GM12801 (cell line): Measurements from ENCODE around the gene DPY19L1.

Experiments used
- TF ChIP-seq, protein P1 (sequence below): IDR thresholded peaks from one replicate; pipeline ENCODE4 v1.5.1; 2011; ENCODE audit warnings: control low read depth; ENCODE audit not compliant: insufficient read length; ENCODE audit errors: extremely low read depth

DPY19L1 gene

GRCh38 chr7:34904987-34905386 lies 132.3 kb downstream of the DPY19L1 start:
- TF ChIP-seq, protein P1, sequence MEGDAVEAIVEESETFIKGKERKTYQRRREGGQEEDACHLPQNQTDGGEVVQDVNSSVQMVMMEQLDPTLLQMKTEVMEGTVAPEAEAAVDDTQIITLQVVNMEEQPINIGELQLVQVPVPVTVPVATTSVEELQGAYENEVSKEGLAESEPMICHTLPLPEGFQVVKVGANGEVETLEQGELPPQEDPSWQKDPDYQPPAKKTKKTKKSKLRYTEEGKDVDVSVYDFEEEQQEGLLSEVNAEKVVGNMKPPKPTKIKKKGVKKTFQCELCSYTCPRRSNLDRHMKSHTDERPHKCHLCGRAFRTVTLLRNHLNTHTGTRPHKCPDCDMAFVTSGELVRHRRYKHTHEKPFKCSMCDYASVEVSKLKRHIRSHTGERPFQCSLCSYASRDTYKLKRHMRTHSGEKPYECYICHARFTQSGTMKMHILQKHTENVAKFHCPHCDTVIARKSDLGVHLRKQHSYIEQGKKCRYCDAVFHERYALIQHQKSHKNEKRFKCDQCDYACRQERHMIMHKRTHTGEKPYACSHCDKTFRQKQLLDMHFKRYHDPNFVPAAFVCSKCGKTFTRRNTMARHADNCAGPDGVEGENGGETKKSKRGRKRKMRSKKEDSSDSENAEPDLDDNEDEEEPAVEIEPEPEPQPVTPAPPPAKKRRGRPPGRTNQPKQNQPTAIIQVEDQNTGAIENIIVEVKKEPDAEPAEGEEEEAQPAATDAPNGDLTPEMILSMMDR: no peak

GRCh38 chr7:34902182-34902581 lies 135.1 kb downstream of the DPY19L1 start:
- TF ChIP-seq, protein P1: no peak

DNA sequence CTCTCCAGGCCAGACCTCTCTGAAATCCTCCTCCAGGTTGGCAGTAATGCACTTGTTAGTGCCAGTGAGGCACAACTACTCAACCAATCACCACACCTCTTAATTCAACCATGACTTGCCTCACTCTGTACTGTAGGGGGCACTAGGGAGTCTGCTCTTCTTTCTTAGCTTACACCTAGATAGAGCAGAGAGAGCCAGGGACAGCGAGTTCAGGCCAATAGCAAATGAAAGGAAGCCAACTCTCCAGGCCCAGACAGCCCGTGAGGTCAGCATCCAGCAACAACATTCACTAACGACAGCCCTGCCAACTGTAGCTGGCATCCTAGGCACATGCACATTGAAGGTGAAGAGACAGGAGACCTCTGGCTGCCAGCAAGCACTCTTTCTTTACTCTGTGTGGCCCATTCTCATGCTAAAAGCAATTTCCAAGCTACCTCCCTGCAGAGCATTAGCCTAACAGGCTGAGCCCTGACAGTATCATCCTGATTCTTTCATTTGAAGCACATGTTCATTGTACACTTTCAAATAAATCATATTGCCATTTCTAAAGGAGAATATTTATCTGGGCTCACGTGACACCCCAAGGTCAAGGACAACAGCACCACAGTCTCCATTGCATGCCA lies 136.3 kb downstream of the DPY19L1 start:
- TF ChIP-seq, protein P1: no peak

- TF ChIP-seq, protein P1: no peak
Measured at GRCh38 chr7:34895202-34895601, 142.1 kb downstream of the DPY19L1 start.

- TF ChIP-seq, protein P1: no peak
Measured at GRCh38 chr7:34889951-34890350, 147.3 kb downstream of the DPY19L1 start.

DNA sequence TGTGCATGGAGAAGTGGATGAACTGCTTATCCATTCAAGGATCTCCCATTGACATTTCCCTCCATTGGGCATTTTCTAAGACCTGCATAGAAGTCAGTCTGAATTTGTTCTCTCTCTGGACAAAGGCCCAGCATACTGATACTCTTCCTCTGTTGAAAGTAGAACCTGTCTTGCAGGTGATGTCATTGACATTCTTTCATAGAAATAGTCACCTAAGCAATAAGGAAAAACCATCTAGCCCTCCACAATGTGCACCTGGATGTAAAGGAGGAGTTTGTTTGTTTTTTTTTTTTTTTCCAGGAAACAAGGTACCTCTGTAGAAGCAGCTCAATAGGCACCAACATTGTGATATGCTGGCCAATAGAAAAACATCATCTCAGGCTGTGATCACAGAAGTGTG lies 150.4 kb downstream of the DPY19L1 start:
- TF ChIP-seq, protein P1: no peak

DNA sequence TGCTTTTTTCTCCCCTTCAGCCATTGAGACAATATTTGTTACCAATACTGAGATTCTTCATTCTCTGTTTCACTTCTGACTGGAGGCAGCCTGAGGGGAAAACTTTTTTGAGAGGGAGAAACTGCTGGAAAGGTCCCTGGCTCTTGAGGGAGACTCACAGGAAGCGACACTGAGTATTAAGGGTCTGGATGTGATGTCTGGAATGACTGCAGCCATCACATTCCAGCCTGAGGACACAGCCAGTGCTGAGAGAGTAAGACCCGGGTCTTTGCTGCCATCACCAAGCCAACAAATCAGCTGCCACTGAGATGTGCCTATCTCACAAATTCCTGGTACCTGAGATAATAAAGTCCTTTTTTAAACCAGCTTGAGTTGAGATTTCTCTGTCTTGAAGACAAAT lies 157.4 kb downstream of the DPY19L1 start:
- TF ChIP-seq, protein P1: no peak
